ENCODE results near the gene CHTF8.

The CHTF8 gene, protein sequence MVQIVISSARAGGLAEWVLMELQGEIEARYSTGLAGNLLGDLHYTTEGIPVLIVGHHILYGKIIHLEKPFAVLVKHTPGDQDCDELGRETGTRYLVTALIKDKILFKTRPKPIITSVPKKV

DNA sequence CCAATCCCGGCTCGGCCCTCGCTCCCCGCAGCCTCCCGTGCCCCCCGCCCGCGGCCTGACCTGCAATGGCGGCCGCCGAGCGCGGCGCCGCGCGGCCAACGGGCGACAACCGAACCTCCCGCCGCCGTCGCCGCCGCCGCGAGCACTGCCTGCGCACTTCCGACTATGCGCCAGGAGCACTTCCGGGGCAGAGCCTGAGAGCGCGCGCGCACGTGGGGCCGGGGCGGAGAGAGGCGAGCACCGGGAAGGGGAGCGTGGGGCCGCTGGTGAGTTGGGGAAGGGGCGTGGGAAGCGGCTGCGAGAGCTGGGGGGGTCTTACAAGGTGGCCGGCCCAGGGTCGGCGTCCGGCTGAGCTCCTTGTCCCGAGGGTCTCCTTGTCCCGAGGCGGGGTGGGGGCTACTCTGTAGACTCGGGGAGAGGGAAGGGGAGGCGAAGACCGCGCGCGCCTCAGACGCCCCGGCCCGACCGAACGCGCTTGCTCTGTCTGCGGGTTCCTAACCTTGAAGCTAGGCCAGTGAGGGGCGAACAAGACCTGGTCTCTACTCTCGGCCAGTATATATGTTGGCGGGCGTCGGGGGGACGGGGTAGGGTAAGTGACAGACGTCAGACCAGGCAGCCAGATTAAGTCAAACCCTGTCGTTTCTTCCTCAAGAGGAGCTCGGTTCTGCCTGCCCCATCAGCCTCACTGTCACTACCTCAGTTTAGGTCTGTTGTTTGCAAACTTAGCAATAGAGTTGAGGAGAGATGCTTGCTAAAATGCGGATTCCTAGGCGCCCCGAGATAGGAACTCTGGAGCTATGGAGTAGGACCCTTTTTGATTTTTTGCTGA lies at the start of gene CHTF8, which contains the start of gene UTP4:
Gene CHTF8 (minus strand): TSS at position 165 of the 829 bp plus-strand sequence. CDS start 11,130 bp downstream, outside the sequence.
Gene UTP4 (plus strand): TSS at position 226 of the 829 bp plus-strand sequence. CDS start 811 bp downstream, outside the sequence.
- Histone ChIP-seq H3K27me3 (ENCODE audit: control insufficient read depth, insufficient read depth, low read length) (no peaks in the 10 kb centered on the region), H3K27ac (ENCODE audit: low read depth, low read length) (peak within 1 kb of the TSS; percentile 85), H3K36me3 (ENCODE audit: control insufficient read depth, insufficient read depth, low read length) (no peaks in the 10 kb centered on the region), H3K4me1 (ENCODE audit: control insufficient read depth, insufficient read depth, low read length) (peaks cover 13% of the 10 kb centered on the region), H3K9ac (ENCODE audit: low read length) (peak within 1 kb of the TSS; percentile 75), H3K4me3 (ENCODE audit: low read length) (peak within 1 kb of the TSS; percentile 95)

DNA sequence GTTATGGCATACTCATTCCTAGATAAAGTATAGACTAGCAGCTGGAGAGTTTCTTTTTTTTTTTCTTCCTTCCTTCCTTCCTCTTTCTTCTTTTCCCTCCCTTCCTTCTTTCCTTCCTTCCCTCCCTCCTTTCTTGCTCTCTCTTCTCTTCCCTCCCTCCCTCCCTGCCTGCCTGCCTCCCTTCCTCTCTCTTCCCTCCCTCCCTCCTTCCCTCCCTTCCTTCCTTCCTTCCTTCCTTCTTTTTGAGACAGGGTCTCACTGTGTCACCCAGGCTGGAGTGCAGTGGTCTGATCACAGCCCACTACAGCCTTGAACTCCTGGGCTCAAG lies 47.6 kb upstream of the CHTF8 start:
- Histone ChIP-seq H3K27me3 (ENCODE audit: control insufficient read depth, insufficient read depth, low read length) (no peaks in the 10 kb centered on the region), H3K36me3 (ENCODE audit: control insufficient read depth, insufficient read depth, low read length) (no peaks in the 10 kb centered on the region), H3K4me3 (ENCODE audit: low read length) (no peak overlapping the region), H3K27ac (ENCODE audit: low read depth, low read length) (peak overlapping the region; percentile 85), H3K4me1 (ENCODE audit: control insufficient read depth, insufficient read depth, low read length) (peaks cover 12% of the 10 kb centered on the region), H3K9ac (ENCODE audit: low read length) (no peak overlapping the region)

DNA sequence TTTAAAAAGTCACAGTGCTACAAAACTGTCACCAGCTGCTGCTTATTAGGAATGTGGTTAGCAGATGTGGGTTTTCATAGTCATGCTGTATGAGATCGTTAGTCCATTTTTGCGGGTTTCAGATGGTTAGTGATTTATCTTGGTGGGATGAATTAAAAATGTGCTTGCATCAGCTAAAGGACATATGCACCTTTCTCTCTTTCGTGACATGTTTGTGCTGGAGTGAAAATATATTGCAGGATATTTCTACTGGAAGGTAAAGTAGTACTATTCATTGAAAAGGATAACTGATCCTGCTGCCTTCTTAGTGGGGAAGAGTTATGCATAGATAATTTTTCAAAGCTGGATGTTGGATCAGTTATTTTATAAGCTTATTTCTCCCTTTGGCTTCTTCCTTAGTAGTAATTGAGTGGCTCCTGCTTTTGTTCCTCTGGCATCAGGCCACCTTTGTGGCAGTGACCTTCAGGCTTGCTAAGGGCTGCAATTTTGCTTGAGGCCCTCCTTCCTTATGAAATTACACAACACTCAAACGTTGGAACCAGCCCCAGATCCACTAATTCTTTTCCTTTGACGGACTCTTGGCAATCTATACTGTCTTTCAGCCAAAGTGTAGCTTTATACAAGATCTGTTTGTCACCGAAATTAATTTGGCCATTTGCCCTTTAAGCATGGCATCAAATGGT lies 47.1 kb upstream of the CHTF8 start:
- Histone ChIP-seq H3K9ac (ENCODE audit: low read length) (no peak overlapping the region), H3K36me3 (ENCODE audit: control insufficient read depth, insufficient read depth, low read length) (no peaks in the 10 kb centered on the region)

DNA sequence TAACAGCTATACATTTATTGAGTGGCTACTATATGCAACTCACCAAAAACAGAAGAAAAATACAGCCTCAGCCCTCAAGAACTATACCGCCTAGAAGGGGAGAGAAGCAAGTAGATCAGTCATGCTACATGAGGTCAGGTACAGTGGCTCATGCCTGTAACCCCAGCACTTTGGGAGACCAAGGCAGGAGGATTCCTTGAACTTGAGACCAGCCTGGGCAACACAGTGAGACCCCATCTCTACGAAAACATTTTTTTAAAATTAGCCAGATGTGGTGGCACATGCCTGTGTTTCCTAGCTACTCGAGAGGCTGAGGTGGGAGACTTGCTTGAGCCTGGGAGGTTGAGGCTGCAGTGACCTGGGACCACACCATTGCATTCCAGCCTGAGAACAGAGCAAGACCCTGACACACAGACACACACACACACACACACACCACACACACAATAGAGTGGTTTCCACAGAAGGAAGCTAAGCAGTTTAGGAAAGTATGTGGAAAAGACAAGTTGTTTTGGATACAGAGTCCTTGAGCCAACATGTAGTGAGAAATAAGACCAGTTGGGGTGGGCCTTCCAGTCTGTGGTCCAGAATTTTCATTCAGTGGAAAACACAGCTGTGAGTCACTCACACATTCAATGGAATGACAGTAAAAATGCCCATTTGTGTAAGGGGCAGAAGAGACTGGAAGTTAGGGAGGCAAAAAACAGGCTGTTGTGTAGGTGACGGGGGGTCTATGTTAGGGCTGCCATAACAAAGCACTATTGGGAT lies 43.8 kb upstream of the CHTF8 start:
- no peak overlapping the region for H3K27ac ChIP-seq (ENCODE audit: low read depth, low read length)
- H3K4me3 ChIP-seq (ENCODE audit: low read length): no peak overlapping the region
- H3K27me3 ChIP-seq (ENCODE audit: control insufficient read depth, insufficient read depth, low read length): no peaks in the 10 kb centered on the region
- no peaks in the 10 kb centered on the region for H3K36me3 ChIP-seq (ENCODE audit: control insufficient read depth, insufficient read depth, low read length)
- H3K9ac ChIP-seq (ENCODE audit: low read length): no peak overlapping the region
- H3K4me1 ChIP-seq (ENCODE audit: control insufficient read depth, insufficient read depth, low read length): peaks cover 20% of the 10 kb centered on the region

More for the DNA sequence above, 47.1 kb upstream of the CHTF8 start:
- H3K27ac ChIP-seq (ENCODE audit: low read depth, low read length): peak overlapping the region; percentile 85
- peaks cover 12% of the 10 kb centered on the region for H3K4me1 ChIP-seq (ENCODE audit: control insufficient read depth, insufficient read depth, low read length)
- H3K27me3 ChIP-seq (ENCODE audit: control insufficient read depth, insufficient read depth, low read length): no peaks in the 10 kb centered on the region
- no peak overlapping the region for H3K4me3 ChIP-seq (ENCODE audit: low read length)

DNA sequence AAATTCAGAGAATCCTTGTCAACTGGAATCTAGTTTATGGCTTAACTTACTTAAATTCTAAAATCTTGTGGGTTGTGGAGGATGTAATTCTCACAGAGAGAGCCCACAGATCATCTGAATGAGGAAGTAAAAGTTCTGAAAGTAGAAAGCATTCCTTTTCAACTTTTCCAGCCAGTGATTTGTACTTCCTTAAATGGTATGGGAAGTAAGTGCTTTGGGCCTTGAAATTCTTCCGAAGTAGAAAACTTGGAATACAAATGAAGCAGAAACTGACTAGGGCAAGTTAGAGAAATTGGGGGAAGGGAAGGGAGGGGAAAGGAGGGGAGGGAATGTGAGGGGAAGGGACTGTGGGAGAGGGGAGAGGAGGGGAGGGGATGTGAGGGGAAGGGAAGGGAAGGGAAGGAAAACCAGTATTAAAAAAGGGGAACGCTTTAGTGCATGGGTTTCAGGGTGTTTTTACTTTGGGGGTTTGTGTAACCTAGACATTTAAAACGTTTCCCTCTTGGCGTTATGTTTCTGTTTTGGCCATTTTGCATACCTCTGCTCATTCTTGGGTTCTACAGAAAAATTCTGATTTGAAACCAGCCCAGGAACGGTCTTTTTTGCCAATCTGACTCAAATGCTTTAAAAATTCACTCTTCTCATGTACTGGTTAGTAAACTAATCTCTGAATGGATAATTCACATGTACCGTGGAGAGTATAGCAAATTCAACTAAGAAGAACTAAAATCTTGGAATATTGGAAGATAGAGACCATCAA lies 39.1 kb upstream of the CHTF8 start:
- peaks cover 12% of the 10 kb centered on the region for H3K4me1 ChIP-seq (ENCODE audit: control insufficient read depth, insufficient read depth, low read length)
- H3K9ac ChIP-seq (ENCODE audit: low read length): no peak overlapping the region
- peaks cover 7% of the 10 kb centered on the region for H3K36me3 ChIP-seq (ENCODE audit: control insufficient read depth, insufficient read depth, low read length)
- H3K27me3 ChIP-seq (ENCODE audit: control insufficient read depth, insufficient read depth, low read length): no peaks in the 10 kb centered on the region
- no peak overlapping the region for H3K4me3 ChIP-seq (ENCODE audit: low read length)
- peak overlapping the region; percentile 80 for H3K27ac ChIP-seq (ENCODE audit: low read depth, low read length)

DNA sequence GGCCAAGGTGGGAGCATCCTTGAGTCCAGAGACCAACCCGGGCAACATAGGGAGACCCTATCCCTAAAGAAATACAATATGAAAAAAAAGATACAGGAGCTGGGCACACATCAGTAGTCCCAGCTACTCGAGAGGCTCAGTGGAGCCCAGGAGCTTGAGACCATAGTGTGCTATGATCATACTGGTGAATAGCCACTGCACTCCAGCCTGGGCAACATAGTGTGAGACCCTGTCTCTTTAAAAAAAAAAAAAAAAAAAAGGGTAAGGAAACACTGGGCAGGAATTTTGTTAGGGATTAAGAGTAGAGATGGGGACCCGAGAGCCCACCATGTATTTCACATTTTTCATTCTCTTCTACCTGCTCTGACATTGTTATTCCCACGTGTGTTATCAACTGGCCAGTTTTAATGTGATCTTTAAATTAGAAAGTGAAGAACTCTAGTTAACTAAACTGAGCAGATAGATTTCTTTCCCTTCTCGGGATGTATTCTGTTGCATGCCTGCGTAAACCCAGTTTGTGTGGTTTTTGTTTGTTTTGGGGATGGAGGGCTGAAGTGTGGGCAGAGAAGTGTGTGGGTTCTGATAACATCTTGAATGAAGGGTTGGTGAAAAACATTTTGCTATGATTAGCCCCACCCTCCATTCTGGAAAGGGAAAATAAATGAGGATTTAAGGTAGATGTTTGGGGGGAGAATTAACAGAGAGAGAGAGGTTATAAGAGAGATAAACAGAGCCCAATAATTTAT lies 37.4 kb upstream of the CHTF8 start:
- H3K27me3 ChIP-seq (ENCODE audit: control insufficient read depth, insufficient read depth, low read length): no peaks in the 10 kb centered on the region
- H3K4me1 ChIP-seq (ENCODE audit: control insufficient read depth, insufficient read depth, low read length): peaks cover 12% of the 10 kb centered on the region
- no peak overlapping the region for H3K27ac ChIP-seq (ENCODE audit: low read depth, low read length)
- H3K9ac ChIP-seq (ENCODE audit: low read length): no peak overlapping the region
- no peak overlapping the region for H3K4me3 ChIP-seq (ENCODE audit: low read length)
- peaks cover 13% of the 10 kb centered on the region for H3K36me3 ChIP-seq (ENCODE audit: control insufficient read depth, insufficient read depth, low read length)

DNA sequence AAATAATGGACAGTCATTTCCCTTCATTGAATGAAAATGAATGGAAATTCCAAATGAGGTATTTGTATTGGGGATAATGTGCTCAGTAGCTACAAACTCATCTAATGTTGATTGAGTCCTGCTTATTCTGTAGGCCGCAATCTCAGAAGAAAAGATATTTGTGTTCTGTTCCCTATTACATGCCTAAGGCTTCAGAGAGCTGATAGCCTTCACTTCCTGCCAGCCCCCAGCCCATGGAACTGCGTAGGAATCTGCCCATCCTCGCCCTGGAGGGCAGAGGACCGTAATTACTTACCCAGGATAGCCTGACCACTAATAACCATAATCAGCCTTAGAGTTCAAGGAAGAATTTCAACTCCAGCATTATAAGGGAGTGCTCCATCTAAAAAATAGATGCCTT lies 36.7 kb upstream of the CHTF8 start:
- peaks cover 13% of the 10 kb centered on the region for H3K36me3 ChIP-seq (ENCODE audit: control insufficient read depth, insufficient read depth, low read length)
- peaks cover 12% of the 10 kb centered on the region for H3K4me1 ChIP-seq (ENCODE audit: control insufficient read depth, insufficient read depth, low read length)
- H3K4me3 ChIP-seq (ENCODE audit: low read length): no peak overlapping the region
- no peak overlapping the region for H3K9ac ChIP-seq (ENCODE audit: low read length)
- no peak overlapping the region for H3K27ac ChIP-seq (ENCODE audit: low read depth, low read length)
- no peaks in the 10 kb centered on the region for H3K27me3 ChIP-seq (ENCODE audit: control insufficient read depth, insufficient read depth, low read length)

DNA sequence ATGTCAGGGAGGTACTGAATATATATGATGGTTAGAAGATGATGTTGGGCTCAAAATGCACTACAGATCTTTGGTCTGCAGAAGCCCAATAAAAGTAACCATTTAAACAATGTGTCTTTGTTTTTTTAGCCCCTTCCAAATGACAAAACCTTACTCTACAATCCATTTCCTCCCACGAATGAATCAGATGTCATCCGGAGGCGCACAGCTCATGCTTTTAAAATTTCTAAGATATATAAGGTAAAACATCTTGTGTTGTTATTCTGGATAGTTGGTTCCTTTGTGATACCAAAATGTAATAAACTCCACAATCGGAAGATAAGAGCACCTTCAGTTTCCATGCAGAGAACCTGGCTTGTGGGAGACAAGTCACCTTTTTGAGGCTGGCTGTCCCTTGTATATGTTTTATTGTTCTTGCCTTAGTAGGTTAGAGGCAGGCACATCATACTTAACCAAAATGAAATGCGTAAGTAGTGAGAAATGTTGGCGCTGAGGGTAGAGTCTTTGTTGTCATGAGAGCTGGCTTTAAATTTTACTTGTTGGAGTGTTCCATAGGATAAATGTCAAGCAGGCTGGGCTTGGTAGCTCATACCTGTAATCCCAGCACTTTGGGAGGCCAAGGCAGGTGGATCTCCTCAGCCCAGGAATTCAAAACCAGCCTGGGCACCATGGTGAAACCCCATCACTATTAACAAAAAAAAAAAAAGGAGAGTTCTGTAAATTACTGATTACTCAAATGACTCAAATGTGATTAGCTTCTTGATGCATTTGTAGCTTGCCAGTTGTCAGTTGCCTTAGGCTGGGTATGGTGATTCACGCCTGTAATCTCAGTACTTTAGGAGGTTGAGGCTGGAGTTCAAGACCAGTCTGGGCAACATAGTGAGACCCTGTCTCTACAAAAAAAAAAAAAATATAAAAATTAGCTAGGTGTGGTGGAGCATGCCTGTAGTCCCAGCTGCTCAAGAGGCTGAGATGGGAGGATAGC lies 34.9 kb upstream of the CHTF8 start:
- no peak overlapping the region for H3K27ac ChIP-seq (ENCODE audit: low read depth, low read length)
- H3K36me3 ChIP-seq (ENCODE audit: control insufficient read depth, insufficient read depth, low read length): peaks cover 15% of the 10 kb centered on the region
- peaks cover 4% of the 10 kb centered on the region for H3K4me1 ChIP-seq (ENCODE audit: control insufficient read depth, insufficient read depth, low read length)
- H3K9ac ChIP-seq (ENCODE audit: low read length): no peak overlapping the region
- H3K27me3 ChIP-seq (ENCODE audit: control insufficient read depth, insufficient read depth, low read length): no peaks in the 10 kb centered on the region
- no peak overlapping the region for H3K4me3 ChIP-seq (ENCODE audit: low read length)

DNA sequence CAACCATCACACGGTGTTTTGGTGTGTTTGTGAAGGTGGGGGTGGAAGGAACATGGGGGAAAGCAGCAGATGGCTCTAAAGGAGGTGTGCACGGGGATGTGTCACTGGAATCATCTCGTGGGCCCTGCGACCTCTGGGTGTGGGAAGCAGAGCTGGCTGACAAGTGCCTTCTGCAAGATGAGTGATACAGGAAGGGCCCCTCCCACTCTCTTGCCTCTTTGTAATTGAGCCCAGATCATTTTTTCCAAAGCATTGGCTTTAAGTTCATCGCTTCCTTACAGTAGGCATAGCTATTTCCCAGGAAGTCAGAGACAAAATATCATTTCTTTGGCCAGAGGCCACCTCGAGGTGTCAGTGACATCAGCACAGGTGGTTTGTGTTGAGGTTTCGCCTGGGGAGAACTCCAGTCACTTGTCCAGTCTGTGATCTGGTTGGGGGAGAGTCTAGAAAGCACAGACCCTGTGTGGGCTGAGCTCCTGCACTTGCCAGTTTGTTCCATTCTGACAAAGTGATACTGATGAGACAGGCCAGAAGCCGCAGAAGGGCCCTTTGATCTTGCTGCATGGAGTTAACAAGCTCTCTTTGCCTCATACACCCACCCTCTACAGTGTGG lies 33.9 kb upstream of the CHTF8 start:
- Histone ChIP-seq H3K27ac (ENCODE audit: low read depth, low read length) (no peak overlapping the region), H3K36me3 (ENCODE audit: control insufficient read depth, insufficient read depth, low read length) (peaks cover 18% of the 10 kb centered on the region), H3K9ac (ENCODE audit: low read length) (no peak overlapping the region), H3K4me1 (ENCODE audit: control insufficient read depth, insufficient read depth, low read length) (no peaks in the 10 kb centered on the region), H3K4me3 (ENCODE audit: low read length) (no peak overlapping the region), H3K27me3 (ENCODE audit: control insufficient read depth, insufficient read depth, low read length) (no peaks in the 10 kb centered on the region)

DNA sequence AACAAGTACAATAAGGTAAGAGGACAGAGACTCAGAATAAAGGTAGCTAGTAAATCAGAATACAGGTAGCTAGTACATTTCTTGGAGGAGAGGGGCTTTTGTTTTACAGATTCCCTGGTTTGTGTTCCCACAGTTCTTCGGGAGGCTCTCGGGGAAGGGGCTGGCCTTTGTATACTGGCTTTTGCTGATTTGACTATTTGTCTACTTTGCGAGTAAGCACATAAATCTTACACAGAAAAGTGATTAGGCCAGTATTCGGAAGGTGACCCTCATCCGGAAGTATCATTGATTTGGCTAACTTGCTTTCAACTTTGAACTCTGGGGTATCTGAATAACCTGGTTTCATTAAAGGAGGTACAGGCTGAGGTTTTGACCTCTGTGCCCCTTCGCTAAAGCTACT lies 33.2 kb upstream of the CHTF8 start:
- no peaks in the 10 kb centered on the region for H3K4me1 ChIP-seq (ENCODE audit: control insufficient read depth, insufficient read depth, low read length)
- H3K36me3 ChIP-seq (ENCODE audit: control insufficient read depth, insufficient read depth, low read length): peaks cover 21% of the 10 kb centered on the region
- no peak overlapping the region for H3K4me3 ChIP-seq (ENCODE audit: low read length)
- no peak overlapping the region for H3K27ac ChIP-seq (ENCODE audit: low read depth, low read length)
- H3K27me3 ChIP-seq (ENCODE audit: control insufficient read depth, insufficient read depth, low read length): no peaks in the 10 kb centered on the region
- H3K9ac ChIP-seq (ENCODE audit: low read length): no peak overlapping the region
